ENCODE measurements around the gene DENND2C.
"Not testable (repeated sequence)": the region's sequence is repeated elsewhere in the genome, so short reads cannot be mapped to it uniquely, and the experiment has no call there.

DENND2C gene

DNA sequence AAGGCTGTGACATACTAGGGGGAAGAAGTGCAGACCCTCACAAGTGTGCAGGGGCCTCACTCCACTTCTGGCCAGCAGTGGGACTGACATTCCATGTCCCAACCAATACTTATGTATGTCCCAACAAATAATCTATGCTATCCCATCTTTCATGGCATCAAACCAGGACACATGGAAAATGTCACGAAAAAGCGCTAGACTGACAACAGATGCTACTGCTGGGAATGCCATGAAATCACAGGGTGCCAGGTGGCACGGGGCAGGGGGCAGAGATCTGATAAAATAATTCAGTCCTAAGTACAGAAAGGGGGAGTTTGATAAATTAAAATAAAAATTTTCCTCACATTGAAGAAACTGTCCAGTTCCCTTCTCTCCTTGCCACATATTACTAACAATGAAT lies 60.8 kb downstream of the DENND2C start:
- DNase-seq (ENCODE audit: low read depth in 2 of 2): no peak

GRCh38 chr1:114607223-114607622 lies 62.6 kb downstream of the DENND2C start:
- DNase-seq (ENCODE audit: low read depth in 2 of 2): no peak

GRCh38 chr1:114597949-114598348 lies 71.9 kb downstream of the DENND2C start:
- no peak for DNase-seq (ENCODE audit: low read depth in 2 of 2)

- DNase-seq (ENCODE audit: low read depth in 2 of 2): no peak
Observed at GRCh38 chr1:114595602-114596001, 74.2 kb downstream of the DENND2C start.

GRCh38 chr1:114594046-114594445 lies 75.8 kb downstream of the DENND2C start:
- no peak for DNase-seq (ENCODE audit: low read depth in 2 of 2)

GRCh38 chr1:114589122-114589521 lies 80.7 kb downstream of the DENND2C start:
- no peak for DNase-seq (ENCODE audit: low read depth in 2 of 2)

GRCh38 chr1:114588196-114588689 lies 81.6 kb downstream of the DENND2C start:
- no peak for DNase-seq (ENCODE audit: low read depth in 2 of 2)

GRCh38 chr1:114587203-114587991 lies 82.5 kb downstream of the DENND2C start:
- DNase-seq (ENCODE audit: low read depth in 2 of 2): no peak

DNA sequence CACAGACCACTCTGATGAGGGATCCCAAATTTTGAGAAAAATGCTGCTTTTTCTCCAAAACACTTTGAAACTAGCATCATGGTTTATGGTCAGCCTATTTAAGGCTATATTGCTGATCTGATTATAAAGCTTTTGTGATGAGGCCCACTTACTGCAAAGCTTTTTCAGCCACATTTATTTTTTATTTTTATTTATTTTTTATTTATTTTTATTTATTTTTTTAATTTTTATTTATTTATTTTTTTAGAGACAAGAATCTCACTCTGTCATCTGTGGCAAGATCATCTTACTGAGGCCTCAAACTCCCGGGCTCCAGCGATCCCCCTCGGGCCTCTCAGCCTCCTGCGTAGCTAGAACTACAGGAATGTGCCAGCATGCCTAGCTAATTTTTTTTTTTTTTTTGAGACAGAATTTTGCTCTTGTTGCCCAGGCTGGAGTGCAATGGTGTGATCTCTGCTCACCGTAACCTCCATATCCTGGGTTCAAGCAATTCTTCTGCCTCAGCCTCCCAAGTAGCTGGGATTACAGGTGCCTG lies 83.3 kb downstream of the DENND2C start:
- DNase-seq (ENCODE audit: low read depth in 2 of 2): no peak

GRCh38 chr1:114585231-114585630 lies 84.6 kb downstream of the DENND2C start:
- no peak for DNase-seq (ENCODE audit: low read depth in 2 of 2)

- DNase-seq (ENCODE audit: low read depth in 2 of 2): peak; percentile 78 to 88
Observed at GRCh38 chr1:114581335-114582287, 88.2 kb downstream of the DENND2C start, which contains the start of gene BCAS2. BCAS2 (minus strand) TSS chr1:114581615; CDS start chr1:114581591, 24 bp downstream.

GRCh38 chr1:114574365-114574764 lies 95.5 kb downstream of the DENND2C start:
- no peak for DNase-seq (ENCODE audit: low read depth in 2 of 2)

DNA sequence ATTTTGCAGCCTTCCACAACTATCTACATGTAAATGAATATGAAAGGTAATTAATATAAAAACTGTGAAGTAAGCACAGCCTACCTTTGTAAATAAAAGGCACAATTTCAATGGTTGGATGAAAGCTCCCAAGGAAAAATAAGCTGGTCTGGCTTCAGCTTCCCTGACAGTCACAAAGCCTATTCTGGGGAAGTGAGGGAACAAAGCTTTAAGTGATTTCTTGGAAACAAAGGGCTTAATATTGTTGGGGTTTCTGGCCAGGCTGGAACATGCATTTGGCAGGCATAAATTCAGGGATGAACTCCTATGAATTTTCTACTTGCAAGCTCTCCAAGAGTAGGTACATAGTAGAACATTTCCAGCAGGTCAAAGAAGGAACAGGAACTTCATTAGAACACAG lies 105.7 kb downstream of the DENND2C start:
- DNase-seq (ENCODE audit: low read depth in 2 of 2): no peak

GRCh38 chr1:114562978-114563510 lies 106.8 kb downstream of the DENND2C start:
- not testable (repeated sequence) for DNase-seq (ENCODE audit: low read depth in 2 of 2)

DNA sequence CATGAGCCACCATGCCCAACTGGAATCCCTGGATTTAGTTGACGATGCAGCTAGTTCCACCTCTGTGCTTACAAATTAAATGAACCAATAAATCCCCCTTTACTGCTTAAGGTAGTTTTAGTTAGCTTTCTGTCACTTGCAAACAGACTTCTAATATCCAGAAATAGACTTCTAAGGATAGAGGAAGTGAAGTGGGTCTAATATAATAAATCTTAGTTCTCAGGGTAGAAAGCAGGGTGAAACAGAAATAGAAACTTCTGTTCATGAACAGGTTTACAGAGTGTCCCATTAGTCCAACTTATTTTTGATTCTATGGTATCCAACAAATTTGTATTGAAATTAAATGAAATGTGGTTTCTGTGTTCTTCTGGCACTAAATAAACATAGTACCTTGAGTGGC lies 108.5 kb downstream of the DENND2C start:
- no peak for DNase-seq (ENCODE audit: low read depth in 2 of 2)

DNA sequence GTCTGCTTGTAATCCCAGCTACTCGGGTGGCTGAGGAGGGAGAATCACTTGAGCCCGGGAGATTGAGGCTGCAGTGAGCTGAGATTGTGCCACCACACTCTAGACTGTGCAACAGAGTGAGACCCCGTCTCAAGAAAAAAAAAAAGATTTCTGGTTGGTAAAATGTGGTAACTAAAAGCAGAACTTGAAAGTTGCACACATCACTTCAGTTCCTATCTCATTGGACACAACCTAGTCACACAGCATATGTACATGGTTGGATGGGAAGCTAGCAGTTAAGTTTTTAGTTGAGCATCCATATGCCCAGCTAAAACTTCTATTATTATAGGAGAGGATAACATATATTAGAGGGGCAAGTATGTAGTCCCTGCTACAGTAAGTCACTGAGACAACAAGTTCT lies 110.5 kb downstream of the DENND2C start:
- DNase-seq (ENCODE audit: low read depth in 2 of 2): no peak

- no peak for DNase-seq (ENCODE audit: low read depth in 2 of 2)
Observed at GRCh38 chr1:114558544-114558943, 111.3 kb downstream of the DENND2C start.

GRCh38 chr1:114554577-114554976 lies 115.3 kb downstream of the DENND2C start:
- DNase-seq (ENCODE audit: low read depth in 2 of 2): no peak

GRCh38 chr1:114552106-114552639 lies 117.7 kb downstream of the DENND2C start:
- DNase-seq (ENCODE audit: low read depth in 2 of 2): no peak

- no peak for DNase-seq (ENCODE audit: low read depth in 2 of 2)
Observed at GRCh38 chr1:114551400-114551799, 118.4 kb downstream of the DENND2C start.

DNA sequence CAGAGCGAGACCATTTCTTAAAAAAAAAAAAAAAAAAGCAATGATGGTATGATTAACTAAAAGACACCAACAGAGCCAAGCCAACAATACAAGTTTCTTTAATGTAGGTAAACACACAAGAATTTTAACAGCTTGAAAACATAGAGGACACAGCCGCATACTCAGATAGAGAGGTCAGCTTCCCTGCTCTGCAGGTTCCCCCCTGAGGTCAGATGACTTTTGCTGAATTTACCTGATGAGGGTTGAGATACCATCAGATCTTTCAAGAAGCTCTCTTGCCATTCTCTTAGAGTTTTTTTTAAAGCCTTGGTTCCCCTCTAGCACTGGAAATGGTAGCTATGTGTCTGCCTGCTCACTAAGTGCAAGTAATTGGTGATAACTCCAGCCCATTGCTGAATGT lies 119.5 kb downstream of the DENND2C start:
- DNase-seq (ENCODE audit: low read depth in 2 of 2): no peak

DNA sequence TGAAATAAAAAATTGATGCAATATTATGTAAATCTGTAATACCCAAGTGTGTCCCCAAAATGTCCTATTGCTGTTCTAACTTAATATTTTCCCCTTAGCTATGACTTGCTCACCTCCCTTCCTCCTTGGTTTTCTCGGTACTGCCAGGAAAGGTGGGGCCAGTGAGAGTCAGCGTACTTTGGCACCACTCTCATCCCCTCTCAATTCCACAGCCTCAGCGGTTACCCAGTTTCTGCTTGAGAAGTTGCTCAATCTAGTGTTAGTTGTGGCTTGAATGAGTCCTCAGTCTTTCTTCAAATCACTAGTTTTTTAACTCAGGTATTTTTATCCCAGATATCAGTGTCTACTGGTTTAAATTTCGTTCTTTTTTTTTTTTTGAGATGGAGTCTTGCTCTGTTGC lies 120.7 kb downstream of the DENND2C start:
- no peak for DNase-seq (ENCODE audit: low read depth in 2 of 2)

Measured in stimulated activated CD8-positive, alpha-beta memory T cell treated with anti-CD3 and anti-CD28 coated beads, Interleukin-2, amount 100 ng/mL, for 48 hours (primary cell).